HG03066 (cell line): ENCODE data around the gene CFAP47.
"Not testable (repeated sequence)": the region's sequence is repeated elsewhere in the genome, so short reads cannot be mapped to it uniquely, and the experiment has no call there.

Source experiments
- ATAC-seq: cut with Tn5 transposase; IDR thresholded peaks from one replicate; pipeline ENCODE4 v1.9.1; 2021; ENCODE audit warnings: low read depth; ENCODE audit not compliant: unreplicated experiment

Gene CFAP47, protein sequence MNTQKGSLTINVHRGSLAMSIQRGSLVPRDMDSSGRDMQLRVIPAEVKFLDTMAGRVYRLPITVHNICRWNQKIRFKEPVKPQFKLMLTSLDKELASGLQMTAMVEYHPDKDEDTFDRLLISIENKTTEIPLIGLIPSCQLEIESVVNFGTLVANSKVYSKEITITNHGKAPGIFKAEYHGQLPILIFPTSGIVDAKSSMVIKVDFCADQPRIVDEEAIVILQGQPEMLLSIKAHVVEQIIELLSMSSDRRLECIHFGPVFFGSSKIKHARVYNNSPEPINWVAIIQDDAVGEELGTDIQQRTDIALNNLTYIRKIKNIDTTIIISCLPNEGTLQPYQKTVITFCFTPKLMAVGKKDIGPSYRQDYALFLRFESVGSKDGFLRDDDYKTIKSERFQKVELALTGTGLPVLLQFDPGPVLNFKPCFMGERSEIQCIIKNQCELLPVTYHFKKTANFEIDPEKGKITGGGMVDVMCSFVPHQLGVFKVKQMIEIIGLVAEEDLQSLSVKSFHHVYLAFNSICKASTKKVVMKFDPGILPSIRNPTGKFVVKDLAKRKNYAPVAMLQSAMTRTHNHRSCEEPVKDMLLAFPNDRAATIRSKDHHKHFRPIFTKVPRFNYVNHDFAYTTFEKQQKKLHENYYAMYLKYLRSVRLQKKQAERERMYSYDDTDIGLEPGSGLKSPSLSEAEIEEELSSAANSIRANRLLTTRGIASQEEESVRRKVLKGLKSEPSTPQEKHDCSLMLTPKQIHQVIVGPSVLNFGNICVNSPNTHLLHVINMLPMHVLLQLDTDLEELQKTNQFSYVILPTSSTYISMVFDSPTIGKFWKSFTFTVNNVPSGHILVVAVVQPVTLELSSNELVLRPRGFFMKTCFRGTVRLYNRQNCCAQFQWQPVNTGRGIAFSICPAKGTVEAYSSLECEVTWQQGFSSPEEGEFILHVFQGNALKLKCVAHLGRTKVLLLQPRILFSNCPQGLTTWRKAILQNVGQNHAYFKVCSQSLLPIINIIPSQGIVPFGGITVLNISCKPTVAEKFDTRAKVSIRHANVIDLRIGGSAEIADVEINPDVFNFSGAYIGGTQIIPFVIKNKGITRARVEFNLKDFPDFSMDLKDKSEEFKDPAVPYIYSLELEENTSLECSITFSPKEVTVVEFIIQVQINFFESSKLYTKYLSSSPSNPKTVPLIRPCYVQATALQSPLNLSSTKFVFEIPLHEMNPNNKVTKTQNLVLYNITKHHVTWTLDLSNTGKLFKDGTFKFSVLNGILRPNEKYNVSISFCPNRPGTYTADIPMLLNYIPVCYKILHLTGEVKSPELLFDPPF (N-terminal part only)

DNA sequence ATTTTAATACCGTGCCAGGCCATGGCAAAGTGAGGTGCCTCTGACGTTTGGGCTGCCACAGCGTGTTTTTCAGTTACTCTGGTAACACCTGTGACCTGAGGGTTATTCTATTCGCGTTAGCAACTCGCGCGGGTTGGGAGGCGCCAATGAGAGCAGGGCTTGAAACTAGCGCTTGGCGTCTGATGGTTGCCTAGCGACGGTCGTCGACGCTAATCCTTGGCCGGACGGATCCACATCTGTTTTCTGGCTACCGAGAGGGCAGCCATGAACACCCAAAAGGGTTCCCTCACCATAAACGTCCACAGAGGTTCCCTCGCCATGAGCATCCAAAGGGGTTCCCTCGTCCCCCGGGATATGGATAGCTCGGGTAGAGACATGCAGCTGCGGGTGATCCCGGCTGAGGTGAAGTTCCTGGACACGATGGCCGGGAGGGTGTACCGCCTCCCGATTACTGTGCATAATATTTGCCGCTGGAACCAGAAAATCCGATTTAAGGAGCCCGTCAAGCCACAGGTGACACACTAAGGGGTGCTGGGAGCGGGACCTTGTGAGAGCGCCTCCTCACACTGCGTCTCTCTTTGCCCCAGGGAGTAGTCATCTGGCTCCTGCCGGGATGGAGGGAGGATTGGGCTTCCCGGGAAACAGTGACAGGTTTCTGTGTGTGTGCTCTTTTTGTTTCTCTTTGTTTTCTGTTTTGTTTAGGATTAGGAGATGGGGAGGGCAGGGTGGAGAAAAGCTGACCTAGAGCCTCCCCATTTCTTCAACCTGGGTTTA lies at the start of gene CFAP47:
Gene CFAP47, plus strand, starts transcription at position 199 of the 774 bp plus-strand sequence. Its CDS starts 66 bp downstream, at position 265.
- no peak for ATAC-seq

DNA sequence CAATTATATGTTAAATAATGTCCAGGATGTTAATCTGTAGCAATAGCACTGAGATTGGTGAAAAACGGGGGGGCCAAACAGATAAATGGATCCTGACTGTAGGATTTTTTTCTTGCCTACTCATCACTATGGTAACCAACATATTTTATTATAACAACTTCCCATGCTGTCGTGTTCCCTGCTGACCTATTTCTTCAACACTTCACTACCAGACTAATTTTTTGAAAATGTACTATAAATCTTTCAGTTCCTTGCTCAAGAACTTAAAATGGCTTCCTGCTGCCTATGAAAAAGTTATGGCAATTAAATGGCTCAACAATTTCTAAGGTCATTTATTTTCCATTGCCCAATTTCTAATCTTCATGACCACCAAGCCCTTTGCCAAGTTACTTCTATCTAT lies 38.9 kb upstream of the CFAP47 start:
- no peak for ATAC-seq

DNA sequence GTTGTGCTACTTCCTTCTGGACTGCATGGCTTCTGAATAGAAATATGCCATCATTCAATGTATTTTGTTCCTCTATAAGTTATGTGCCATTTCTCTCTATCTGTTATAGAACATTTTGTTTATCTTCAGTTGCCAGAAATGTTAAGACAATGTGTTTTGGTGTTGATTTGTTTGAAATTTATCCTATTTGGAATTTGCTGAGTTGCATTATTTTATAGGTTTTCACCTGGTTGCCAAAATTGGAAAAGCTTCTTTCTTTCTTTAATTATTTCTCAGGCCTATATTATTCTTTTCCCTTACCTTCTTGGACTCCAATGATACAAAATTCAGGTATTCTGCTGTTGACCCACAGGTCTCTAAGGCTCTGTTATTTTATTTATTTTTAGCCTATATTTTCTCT lies 33.4 kb upstream of the CFAP47 start:
- no peak for ATAC-seq

DNA sequence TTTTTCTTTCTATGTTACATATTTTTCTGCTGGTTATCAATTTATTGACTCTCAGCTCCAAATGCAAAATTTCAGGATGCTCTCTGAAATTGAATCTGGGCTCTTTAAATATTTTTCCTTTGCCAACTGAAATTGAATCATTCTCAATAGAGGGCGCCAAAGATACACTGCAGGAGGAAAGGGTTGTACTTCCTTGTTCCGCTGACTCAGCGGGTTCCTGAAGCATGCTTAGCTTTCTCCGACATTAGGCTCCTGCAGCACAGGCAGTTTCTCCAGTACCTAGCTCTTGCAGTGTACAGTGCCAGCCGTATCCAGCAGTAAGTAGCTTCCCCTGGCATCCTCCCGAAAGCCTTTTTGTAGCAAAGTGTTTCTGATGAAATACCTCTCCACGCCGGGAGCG lies 28.8 kb upstream of the CFAP47 start:
- ATAC-seq, result no peak

DNA sequence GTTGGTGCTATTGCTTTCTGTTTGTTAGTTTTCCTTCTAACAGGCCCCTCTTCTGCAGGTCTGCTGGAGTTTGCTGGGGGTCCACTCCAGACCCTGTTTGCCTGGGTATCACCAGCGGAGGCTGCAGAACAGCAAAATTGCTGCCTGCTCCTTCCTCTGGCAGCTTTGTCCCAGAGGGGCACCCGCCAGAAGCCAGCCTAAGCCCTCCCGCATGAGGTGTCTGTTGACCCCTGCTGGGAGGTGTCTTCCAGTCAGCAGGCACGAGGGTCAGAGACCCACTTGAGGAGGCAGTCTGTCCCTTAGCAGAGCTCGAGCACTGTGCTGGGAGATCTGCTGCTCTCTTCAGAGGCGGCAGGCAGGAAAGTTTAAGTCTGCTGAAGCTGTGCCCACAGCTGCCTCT lies 67.3 kb downstream of the CFAP47 start:
- ATAC-seq, result not testable (repeated sequence)

DNA sequence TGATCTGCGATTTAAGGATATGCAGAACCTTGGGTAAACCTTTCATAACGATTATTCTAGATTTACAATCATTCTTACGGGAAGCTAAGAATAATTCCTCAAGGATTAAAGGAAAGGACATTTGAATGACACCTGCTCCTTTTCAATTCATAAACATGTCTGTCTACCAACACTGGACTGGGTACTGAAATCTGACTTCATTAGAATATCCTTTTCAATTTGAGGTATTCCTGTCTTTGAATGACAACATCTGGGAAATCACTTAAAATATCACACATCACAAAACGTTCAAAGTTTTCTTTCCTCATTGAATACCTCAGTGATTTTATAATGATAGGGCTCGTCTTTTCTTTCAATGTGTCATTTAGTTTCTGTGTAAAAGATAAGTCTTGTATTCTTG lies 87.7 kb downstream of the CFAP47 start:
- no peak for ATAC-seq

DNA sequence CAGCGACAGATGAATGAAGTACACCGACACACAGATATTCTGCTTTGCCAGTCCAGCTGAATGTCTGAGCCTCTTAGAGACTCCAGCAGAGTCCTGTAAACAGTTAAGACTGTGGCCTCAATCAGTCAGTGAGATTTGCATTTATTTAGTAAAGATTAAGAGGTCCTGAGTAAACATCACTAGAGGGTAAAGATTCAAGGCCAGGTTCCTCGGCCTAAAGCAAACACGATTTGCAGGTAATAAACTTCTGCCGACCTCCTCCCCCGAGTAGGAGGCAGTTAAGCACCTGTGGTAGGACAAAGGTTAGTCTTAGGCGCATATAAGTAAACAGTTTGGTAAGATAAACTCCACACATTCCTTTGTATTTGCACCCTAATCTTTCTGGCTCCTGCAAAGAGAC lies 99.6 kb downstream of the CFAP47 start:
- no peak for ATAC-seq

DNA sequence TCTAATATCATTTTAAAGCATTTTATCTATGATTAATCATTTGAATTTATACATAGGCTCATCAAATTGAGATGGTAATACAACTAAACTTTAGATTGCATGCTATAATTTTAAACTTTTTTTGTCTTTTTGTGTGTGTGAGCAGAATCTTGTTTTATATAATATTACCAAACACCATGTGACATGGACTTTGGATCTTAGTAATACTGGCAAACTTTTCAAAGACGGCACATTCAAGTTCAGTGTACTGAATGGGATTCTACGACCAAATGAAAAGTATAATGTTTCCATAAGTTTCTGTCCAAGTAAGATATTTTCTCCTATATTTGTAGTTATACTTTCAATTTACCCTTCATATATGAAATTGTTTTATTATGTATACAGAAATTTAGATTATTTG lies 116.0 kb downstream of the CFAP47 start:
- no peak for ATAC-seq

DNA sequence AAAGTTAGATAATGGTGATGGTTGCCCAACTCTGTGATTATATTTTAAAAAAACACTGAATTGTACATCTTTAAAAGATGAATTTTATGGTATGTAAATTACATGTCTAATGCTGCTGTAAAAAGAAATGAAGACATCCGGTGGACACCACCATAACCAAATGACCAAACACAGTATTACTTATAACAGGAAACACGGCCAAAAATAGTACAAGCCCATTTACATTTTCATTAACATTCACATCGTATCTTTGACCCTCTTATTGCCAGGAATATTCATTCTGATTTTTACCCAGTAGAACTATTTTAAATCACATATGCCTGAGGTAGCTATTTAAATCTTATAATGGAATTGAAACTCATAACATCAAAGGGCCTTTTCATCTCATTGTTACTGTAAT lies 143.2 kb downstream of the CFAP47 start:
- ATAC-seq, result no peak

DNA sequence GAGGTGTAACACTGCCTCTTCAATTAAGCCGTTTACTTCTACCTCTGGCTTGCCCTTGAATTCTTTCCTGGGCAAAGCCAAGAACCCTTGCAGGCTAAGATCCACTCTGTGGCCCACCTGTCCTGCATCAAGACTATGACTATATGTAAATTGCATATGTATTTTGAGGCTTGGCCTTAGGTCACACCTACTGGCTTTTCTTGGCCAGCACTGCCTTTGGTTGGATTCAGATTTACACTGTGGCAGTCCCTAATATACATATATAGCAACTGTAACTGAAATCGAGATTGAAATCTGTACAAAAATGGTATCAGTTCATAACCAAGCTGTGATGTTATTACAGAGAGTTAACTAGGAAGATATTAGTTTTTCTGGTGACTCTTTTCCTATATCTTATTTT lies 151.5 kb downstream of the CFAP47 start:
- no peak for ATAC-seq

DNA sequence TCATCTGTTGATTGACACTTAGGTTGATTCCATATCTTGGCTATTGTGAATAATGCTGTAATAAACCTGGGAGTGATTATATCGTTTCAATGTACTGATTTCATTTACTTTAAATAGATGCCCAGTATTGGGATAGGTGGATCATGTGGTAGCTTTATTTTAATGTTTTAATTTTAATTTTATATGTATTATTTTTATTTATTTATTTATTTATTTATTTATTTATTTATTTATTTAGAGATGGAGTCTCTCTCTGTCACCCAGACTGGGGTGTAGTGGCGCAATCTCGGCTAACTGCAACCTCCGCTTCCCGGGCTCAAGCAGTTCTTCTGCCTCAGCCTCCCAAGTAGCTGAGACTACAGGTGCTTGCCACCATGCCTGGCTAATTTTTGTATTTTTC lies 155.5 kb downstream of the CFAP47 start:
- not testable (repeated sequence) for ATAC-seq

DNA sequence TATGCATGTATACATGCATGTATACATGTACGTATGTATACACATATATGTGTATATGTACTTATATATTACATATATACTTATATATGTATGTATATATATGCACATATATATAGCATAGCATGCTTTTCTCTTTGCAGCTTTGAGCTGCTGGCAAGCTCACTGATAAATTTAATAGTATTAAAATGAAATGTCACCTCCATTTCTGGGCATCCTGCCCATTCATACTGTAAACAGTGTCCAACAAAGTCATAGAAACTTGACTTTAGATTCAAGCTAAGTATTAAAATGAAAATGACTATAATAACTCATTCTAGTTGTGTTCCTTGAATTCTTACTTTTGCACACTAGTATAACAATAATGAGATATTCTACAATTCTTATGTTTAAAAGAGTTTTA lies 163.7 kb downstream of the CFAP47 start:
- ATAC-seq, result no peak

DNA sequence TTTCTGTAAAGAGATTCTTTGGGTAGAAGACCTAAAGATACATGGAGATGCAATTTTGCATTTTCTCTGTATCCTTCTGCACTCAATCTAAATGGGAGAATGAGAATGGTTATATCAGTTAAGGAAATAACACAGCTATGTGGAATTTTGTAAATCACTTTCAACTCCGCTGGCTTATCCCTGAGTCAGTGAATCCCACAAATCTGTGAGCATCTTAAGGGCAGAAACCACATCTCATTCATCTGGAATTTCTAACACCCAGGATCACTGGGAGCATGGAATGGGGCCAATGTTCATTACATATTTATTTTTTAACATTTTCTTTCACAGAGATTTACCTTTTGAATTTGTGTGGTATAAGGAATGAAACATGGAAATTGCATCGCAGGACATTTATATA lies 167.8 kb downstream of the CFAP47 start:
- ATAC-seq, result no peak

DNA sequence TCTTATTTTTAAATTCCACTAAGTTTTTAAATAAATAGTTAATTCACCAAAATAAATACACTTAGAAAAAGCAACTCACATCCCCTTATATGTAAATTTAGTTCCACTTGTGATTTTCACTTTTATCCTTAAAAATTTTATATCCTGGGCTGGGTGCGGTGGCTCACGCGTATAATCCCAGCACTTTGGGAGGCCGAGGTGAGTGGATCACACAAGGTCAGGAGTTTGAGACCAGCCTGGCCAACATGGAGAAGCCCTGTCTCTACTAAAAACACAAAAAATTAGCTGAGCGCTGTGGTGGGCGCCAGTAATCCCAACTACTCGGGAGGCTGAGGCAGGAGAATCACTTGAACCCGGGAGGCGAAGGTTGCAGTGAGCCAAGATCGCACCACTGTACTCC lies 169.4 kb downstream of the CFAP47 start:
- not testable (repeated sequence) for ATAC-seq

DNA sequence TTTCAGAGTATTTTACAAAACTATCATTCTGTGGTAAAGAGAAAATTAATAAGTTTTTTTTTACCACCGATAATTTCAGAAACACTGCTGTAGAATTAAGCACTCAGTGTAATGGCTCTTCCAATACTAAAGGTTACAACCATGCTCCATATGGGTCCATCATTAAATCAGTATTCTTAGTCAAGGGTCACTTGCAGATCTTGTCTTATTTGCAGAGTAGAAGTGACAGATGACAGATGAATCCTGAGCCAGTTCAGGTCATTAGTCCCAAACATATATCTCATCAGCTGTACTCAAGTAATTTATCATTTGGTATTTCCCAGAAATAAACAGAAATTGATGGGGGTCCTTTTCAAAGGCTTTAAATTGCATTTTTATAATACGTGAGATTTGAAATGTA lies 182.9 kb downstream of the CFAP47 start:
- no peak for ATAC-seq

DNA sequence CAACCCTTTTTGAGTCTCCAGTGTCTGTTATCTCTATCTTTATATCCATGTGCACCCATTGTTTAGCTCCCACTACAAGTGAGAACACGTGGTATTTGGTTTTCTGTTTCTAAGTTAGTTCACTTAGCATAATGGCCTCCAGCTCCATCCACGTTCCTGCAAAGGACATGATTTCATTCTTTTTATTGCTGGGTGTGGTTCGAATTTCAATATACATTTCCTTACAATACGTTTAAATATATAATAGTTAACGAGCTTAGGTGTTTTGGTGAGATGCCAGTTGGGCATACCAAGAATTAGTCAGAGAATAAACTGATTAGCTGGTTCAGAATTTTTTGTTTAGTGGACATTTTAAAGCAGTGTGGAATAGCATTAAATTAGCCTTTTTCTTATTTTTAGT lies 196.7 kb downstream of the CFAP47 start:
- no peak for ATAC-seq

DNA sequence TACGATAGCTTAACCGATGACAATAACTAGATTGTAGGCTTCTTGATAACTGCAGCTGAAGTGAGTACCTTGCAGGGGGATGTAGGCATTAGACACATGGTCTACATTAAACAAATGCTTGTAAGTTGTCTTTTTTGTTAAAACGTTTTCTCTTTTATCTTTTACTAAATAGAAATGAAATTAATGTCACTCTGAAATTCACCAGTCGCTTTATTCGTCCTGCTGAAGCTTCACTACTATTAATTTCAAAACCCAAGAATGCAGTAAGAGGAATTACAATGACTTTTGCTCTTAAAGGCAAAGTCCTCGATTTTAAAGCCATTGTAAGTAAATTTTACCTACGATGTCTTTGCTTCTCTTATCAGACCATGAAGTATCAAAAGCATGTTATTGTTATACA lies 239.7 kb downstream of the CFAP47 start:
- no peak for ATAC-seq

DNA sequence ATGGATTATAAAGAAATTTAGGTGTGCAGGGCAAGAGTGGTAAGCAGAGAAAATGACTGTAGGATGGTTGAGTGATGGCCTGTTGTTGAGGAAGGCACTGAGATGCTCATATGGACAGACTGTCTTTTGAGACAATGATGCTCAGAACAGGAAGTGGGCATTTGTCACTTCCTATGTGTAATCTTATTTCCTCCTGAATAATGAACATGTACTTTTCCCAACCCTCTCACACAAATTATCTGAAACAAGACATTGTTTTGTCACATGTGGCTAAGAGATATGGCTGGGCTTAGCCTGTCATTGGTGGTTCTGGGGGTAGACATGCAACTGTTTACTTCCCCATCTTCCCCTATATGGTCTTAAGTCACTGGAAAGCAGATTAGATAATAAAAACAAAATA lies 240.5 kb downstream of the CFAP47 start:
- ATAC-seq, result no peak

DNA sequence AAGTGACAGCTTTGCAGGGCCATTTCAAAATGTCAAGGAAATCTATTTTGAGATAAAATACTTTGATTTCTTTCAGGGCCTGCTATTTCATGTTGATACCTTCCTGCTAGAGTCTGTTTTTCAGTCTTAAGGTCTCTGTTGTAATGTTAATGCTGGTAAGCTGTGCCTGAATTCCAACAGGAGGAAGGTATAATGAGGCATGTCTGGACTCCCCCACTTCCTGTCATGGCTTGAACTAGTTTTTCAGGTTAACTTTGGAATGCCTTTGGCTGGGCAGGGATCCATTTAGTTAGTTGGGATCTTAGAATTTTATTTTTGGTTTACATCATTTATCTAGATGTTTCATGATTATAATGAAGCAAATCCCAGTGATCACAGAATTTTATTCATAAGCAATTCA lies 279.0 kb downstream of the CFAP47 start:
- ATAC-seq, result no peak

DNA sequence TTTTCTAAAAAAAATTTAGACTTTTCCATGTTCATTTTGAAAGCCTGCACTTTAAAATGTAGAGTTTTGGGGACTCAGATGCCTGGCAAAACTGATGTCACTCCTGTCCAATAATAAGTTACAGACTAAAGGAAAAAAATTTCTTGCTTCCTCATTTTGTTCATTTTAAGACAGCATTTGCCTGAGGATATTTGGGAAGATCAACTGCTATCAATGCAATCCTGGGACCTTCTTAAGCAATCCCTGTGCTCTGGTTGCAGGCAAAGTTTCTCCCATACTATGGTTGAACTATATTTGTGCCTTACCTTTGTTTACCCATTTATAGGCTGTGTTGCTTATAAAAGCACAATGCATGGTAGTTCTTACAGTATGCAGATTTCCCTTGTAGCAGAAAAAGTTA lies 280.4 kb downstream of the CFAP47 start:
- ATAC-seq, result no peak
